H1 (cell line): Measurements from ENCODE around the gene SVOPL. TPM values are rescaled to one million over a fixed set of nuclear protein-coding genes. Genes with fewer than 3 reads are reported as not detected.

Source experiments
- CTCF ChIA-PET: fragments of 300-600 bp; sonication (Branson Sonifier 250); formaldehyde crosslinking; loops from one replicate; lab custom pipeline; 2021; ENCODE audit not compliant: partially characterized antibody; lab: Charles Lee
- POLR2A ChIA-PET: fragments of 300-600 bp; sonication (Branson Sonifier 250); formaldehyde crosslinking; loops from one replicate; lab custom pipeline; 2021; ENCODE audit warnings: inconsistent platforms; ENCODE audit not compliant: partially characterized antibody; lab: Charles Lee
- DNase-seq, 2 experiments: peaks; one replicate each; pipeline versions ENCODE4 v3.0.0 to v3.0.0-alpha.2; 2010 to 2022; ENCODE audit warnings: low spot score in 2 of 2, low read depth in 1 of 2, mixed read lengths in 1 of 2
- FAIRE-seq: peaks from 2 replicates; lab custom pipeline; 2011; peaks lifted over from hg19 to GRCh38; lab: Jason Lieb, UNC
- H2AFZ ChIP-seq: 2 replicates; pipeline ENCODE4 v1.8.1; 2012; ENCODE audit warnings: low read length, inconsistent platforms
- H2AK5ac ChIP-seq: 2 replicates; pipeline ENCODE4 v1.6.1; 2013; ENCODE audit warnings: low read depth, low read length
- H2BK120ac ChIP-seq: replicated peaks from 2 replicates; pipeline ENCODE3; 2013; ENCODE audit warnings: low read depth, low read length, inconsistent platforms
- H2BK12ac ChIP-seq: 2 replicates; pipeline ENCODE4 v1.6.1; 2013; ENCODE audit warnings: low read depth, low read length
- H2BK15ac ChIP-seq: 2 replicates; pipeline ENCODE4 v1.6.1; 2013; ENCODE audit warnings: low read length
- H2BK20ac ChIP-seq: 2 replicates; pipeline ENCODE4 v1.6.1; 2013; ENCODE audit warnings: low read length
- H2BK5ac ChIP-seq: 2 replicates; pipeline ENCODE4 v1.6.1; 2013; ENCODE audit warnings: low read depth, low read length
- H3K14ac ChIP-seq: 2 replicates; pipeline ENCODE4 v1.6.1; 2013; ENCODE audit warnings: inconsistent platforms; ENCODE audit not compliant: insufficient read length
- H3K18ac ChIP-seq: 2 replicates; pipeline ENCODE4 v1.6.1; 2013; ENCODE audit warnings: low read length; ENCODE audit errors: extremely low read depth
- H3K23ac ChIP-seq: 2 replicates; pipeline ENCODE4 v1.6.1; 2013; ENCODE audit warnings: inconsistent platforms; ENCODE audit not compliant: insufficient read length
- H3K23me2 ChIP-seq: 2 replicates; pipeline ENCODE4 v1.6.1; 2013; ENCODE audit warnings: low read depth, low read length
- H3K27ac ChIP-seq: 2 replicates; pipeline ENCODE4 v1.6.1; 2011; ENCODE audit warnings: low read depth, low read length, inconsistent platforms
- H3K27me3 ChIP-seq, 4 experiments: replicated peaks in 1 of 4; 1 replicate in 1 of 4; 2 replicates in 3 of 4; pipeline versions ENCODE4 v1.6.1 to v1.8.1; 2011 to 2013; ENCODE audit warnings: low read length in 3 of 4, mild to moderate bottlenecking in 3 of 4, inconsistent platforms in 2 of 4, mixed read lengths in 2 of 4, moderate library complexity in 1 of 4; ENCODE audit not compliant: control insufficient read depth in 3 of 4, insufficient read depth in 3 of 4; ENCODE audit errors: extremely low read depth in 1 of 4
- H3K36me3 ChIP-seq, 4 experiments: 2 replicates each; pipeline versions ENCODE4 v1.6.1 to v1.8.1; 2011 to 2013; ENCODE audit warnings: mild to moderate bottlenecking in 4 of 4, low read length in 3 of 4, moderate library complexity in 2 of 4, control low read depth in 1 of 4, inconsistent platforms in 1 of 4; ENCODE audit not compliant: insufficient read depth in 4 of 4, control insufficient read depth in 2 of 4
- H3K4ac ChIP-seq: replicated peaks from 2 replicates; pipeline ENCODE3; 2013; ENCODE audit warnings: low read length, low read depth, mixed read lengths, inconsistent platforms; ENCODE audit not compliant: insufficient read length
- H3K4me1 ChIP-seq, 4 experiments: replicated peaks in 1 of 4; 1 replicate in 1 of 4; 2 replicates in 3 of 4; pipeline versions ENCODE4 v1.6.1 to v1.8.1; 2011 to 2013; ENCODE audit warnings: low read length in 3 of 4, inconsistent platforms in 2 of 4, mixed read lengths in 1 of 4; ENCODE audit not compliant: insufficient read depth in 4 of 4, control insufficient read depth in 3 of 4
- H3K4me2 ChIP-seq, 2 experiments: 2 replicates each; pipeline versions ENCODE4 v1.6.1 to v1.8.1; 2011 to 2013; ENCODE audit warnings: low read depth in 2 of 2, low read length in 2 of 2, control low read depth in 1 of 2, inconsistent platforms in 1 of 2, mild to moderate bottlenecking in 1 of 2; ENCODE audit not compliant: insufficient read depth in 1 of 2
- H3K4me3 ChIP-seq, 4 experiments: fragments of 200-600, 300-600 bp in 1 of 4; sonication (generic), shearing (Covaris generic), sonication (Bioruptor Twin) in 1 of 4; 2 replicates each; pipeline versions ENCODE4 v1.5.1 to v1.8.1; 2011 to 2016; ENCODE audit warnings: low read length in 4 of 4, low read depth in 3 of 4, control low read depth in 2 of 4, inconsistent platforms in 2 of 4, mild to moderate bottlenecking in 2 of 4, mixed read lengths in 1 of 4, moderate library complexity in 1 of 4; ENCODE audit not compliant: insufficient read depth in 2 of 4; ENCODE audit errors: extremely low read depth in 1 of 4
- H3K56ac ChIP-seq: replicated peaks from 2 replicates; pipeline ENCODE3; 2013; ENCODE audit warnings: low read depth, mild to moderate bottlenecking, mixed read lengths, low read length, inconsistent platforms; ENCODE audit not compliant: insufficient read length
- H3K79me1 ChIP-seq: 2 replicates; pipeline ENCODE4 v1.6.1; 2013; ENCODE audit warnings: low read depth, low read length, control low read depth
- H3K79me2 ChIP-seq, 2 experiments: 2 replicates each; pipeline versions ENCODE4 v1.6.1 to v1.8.1; 2012 to 2013; ENCODE audit warnings: low read length in 2 of 2, mild to moderate bottlenecking in 2 of 2, inconsistent platforms in 1 of 2; ENCODE audit not compliant: insufficient read depth in 2 of 2, control insufficient read depth in 1 of 2
- H3K9ac ChIP-seq, 4 experiments: replicated peaks in 1 of 4; 1 replicate in 1 of 4; 2 replicates in 3 of 4; pipeline versions ENCODE4 v1.6.1 to v1.8.1; 2011 to 2013; ENCODE audit warnings: low read depth in 3 of 4, low read length in 3 of 4, control low read depth in 2 of 4, mild to moderate bottlenecking in 2 of 4, moderate library complexity in 2 of 4, inconsistent platforms in 1 of 4; ENCODE audit errors: extremely low read depth in 1 of 4
- H3K9me3 ChIP-seq, 2 experiments: 2 replicates each; pipeline versions ENCODE4 v1.6.1 to v1.8.1; 2012 to 2013; ENCODE audit warnings: mild to moderate bottlenecking in 2 of 2, moderate library complexity in 2 of 2, control low read depth in 1 of 2, inconsistent platforms in 1 of 2, low read depth in 1 of 2, low read length in 1 of 2, mixed read lengths in 1 of 2; ENCODE audit not compliant: insufficient read depth in 2 of 2
- H4K20me1 ChIP-seq, 2 experiments: replicated peaks in 1 of 2; 2 replicates each; pipeline versions ENCODE3 to v1.8.1; 2011 to 2013; ENCODE audit warnings: inconsistent platforms in 2 of 2, low read length in 2 of 2, mild to moderate bottlenecking in 1 of 2; ENCODE audit not compliant: insufficient read depth in 2 of 2, control insufficient read depth in 1 of 2
- H4K5ac ChIP-seq: 2 replicates; pipeline ENCODE4 v1.6.1; 2013; ENCODE audit warnings: low read length, low read depth, mixed read lengths, inconsistent platforms; ENCODE audit not compliant: insufficient read length
- H4K8ac ChIP-seq: 2 replicates; pipeline ENCODE4 v1.8.0; 2013; ENCODE audit warnings: mild to moderate bottlenecking, moderate library complexity, low read length, inconsistent platforms; ENCODE audit not compliant: insufficient read depth; ENCODE audit errors: extremely low read depth
- H4K91ac ChIP-seq: replicated peaks from 2 replicates; pipeline ENCODE3; 2013; ENCODE audit warnings: low read length, mixed read lengths, inconsistent platforms; ENCODE audit not compliant: insufficient read length
- CEBPB ChIP-seq: IDR thresholded peaks from 2 replicates; pipeline ENCODE4 v1.6.1; 2012; ENCODE audit warnings: low read depth, low read length
- KDM4A ChIP-seq: IDR thresholded peaks from one replicate; pipeline ENCODE4 v1.7.1; 2012; ENCODE audit warnings: low read depth, mild to moderate bottlenecking, moderate library complexity, low read length, inconsistent platforms; ENCODE audit not compliant: severe bottlenecking
- NANOG ChIP-seq: IDR thresholded peaks from 2 replicates; pipeline ENCODE4 v1.6.1; 2011; ENCODE audit warnings: low read length, low read depth, mild to moderate bottlenecking, inconsistent platforms; ENCODE audit not compliant: insufficient read depth, poor library complexity, severe bottlenecking
- NRF1 ChIP-seq: IDR thresholded peaks from 2 replicates; pipeline ENCODE4 v1.6.1; 2011; ENCODE audit warnings: mild to moderate bottlenecking, low read depth, low read length, improper control_type of control experiment
- POLR2A ChIP-seq, 2 experiments: IDR thresholded peaks; 1 replicate in 1 of 2; 2 replicates in 1 of 2; pipeline ENCODE4 v1.6.1; 2011; ENCODE audit warnings: low read depth in 2 of 2, low read length in 2 of 2, mild to moderate bottlenecking in 2 of 2; ENCODE audit errors: control extremely low read depth in 1 of 2
- POLR2AphosphoS5 ChIP-seq: IDR thresholded peaks from 2 replicates; pipeline ENCODE4 v1.6.1; 2011; ENCODE audit warnings: low read depth, low read length
- POU5F1 ChIP-seq: IDR thresholded peaks from 2 replicates; pipeline ENCODE4 v1.6.1; 2011; ENCODE audit warnings: low read depth, mild to moderate bottlenecking, low read length, moderate library complexity
- RAD21 ChIP-seq, 2 experiments: IDR thresholded peaks in 1 of 2; conservative IDR thresholded peaks in 1 of 2; 2 replicates each; pipeline ENCODE4 v1.6.1; 2011; ENCODE audit warnings: low read depth in 2 of 2, low read length in 2 of 2, improper control_type of control experiment in 1 of 2, inconsistent platforms in 1 of 2, mild to moderate bottlenecking in 1 of 2, moderate library complexity in 1 of 2
- RXRA ChIP-seq: IDR thresholded peaks from 2 replicates; pipeline ENCODE4 v1.6.1; 2011; ENCODE audit warnings: low read depth, mild to moderate bottlenecking, low read length, moderate library complexity; ENCODE audit not compliant: insufficient read depth
- SAP30 ChIP-seq: fragments of 300-600 bp; sonication (generic); IDR thresholded peaks from 2 replicates; pipeline ENCODE4 v1.7.1; 2012; ENCODE audit warnings: low read length, moderate library complexity, mild to moderate bottlenecking, inconsistent platforms; ENCODE audit not compliant: insufficient read depth, insufficient replicate concordance
- SIRT6 ChIP-seq: IDR thresholded peaks from one replicate; pipeline ENCODE4 v1.7.1; 2012; ENCODE audit warnings: low read length, inconsistent platforms
- SP1 ChIP-seq: IDR thresholded peaks from 2 replicates; pipeline ENCODE4 v1.6.1; 2011; ENCODE audit warnings: low read depth, low read length
- SP4 ChIP-seq: IDR thresholded peaks from 2 replicates; pipeline ENCODE4 v1.6.1; 2012; ENCODE audit warnings: low read length, inconsistent platforms
- SRF ChIP-seq: IDR thresholded peaks from 2 replicates; pipeline ENCODE4 v1.6.1; 2011; ENCODE audit warnings: mild to moderate bottlenecking, low read depth, low read length, moderate library complexity
- TEAD4 ChIP-seq: IDR thresholded peaks from 2 replicates; pipeline ENCODE4 v1.6.1; 2012; ENCODE audit warnings: low read depth, low read length, inconsistent platforms, mixed read lengths
- WGBS, 2 experiments: shearing (Covaris generic) in 1 of 2; methylation state at CpG; one replicate each; pipeline versions ENCODE4 v1.1.6 to v1.1.7; 2013 to 2015; ENCODE audit warnings: low lambda C conversion rate in 2 of 2, mixed read lengths in 2 of 2, inconsistent platforms in 1 of 2, low coverage in 1 of 2, missing lambda C conversion rate in 1 of 2; ENCODE audit not compliant: insufficient replicate concordance in 2 of 2, insufficient coverage in 1 of 2, insufficient read length in 1 of 2; ENCODE audit errors: extremely low coverage in 1 of 2, missing lambda C conversion rate in 1 of 2; 5-methylcytosine and 5-hydroxymethylcytosine counted together
- polyA plus RNA-seq, 7 experiments: library from polyadenylated mRNA; depleted of rRNA in 3 of 7; stranded (reverse) in 5 of 7; unstranded in 2 of 7; fragments of >200 nt in 5 of 7; fragments of 200-250 nt in 2 of 7; gene quantifications; 1 replicate in 5 of 7; 2 replicates in 1 of 7; 4 replicates in 1 of 7; pipeline versions ENCODE4 v1.2.1 to v1.2.3, GENCODE V29; 2011 to 2013; ENCODE audit warnings: missing spikeins in 2 of 7, mixed read lengths in 2 of 7
- total RNA-seq: library from RNA; stranded (reverse); fragmentation: NEBNext Ultra II Directional; extraction: Animal tissue kit (Norgen Biotek cat#: 25700); gene quantifications from 2 replicates; pipeline ENCODE4 v1.2.1, GENCODE V29; 2021

The SVOPL gene
- total and polyA plus RNA-seq, 2 of the 8 experiments (the other 6 are each of a cell fraction or from before 2014, with no cell fraction given), result 1.1 to 1.4 TPM

GRCh38 chr7:138668229-138668596, 32.9 kb downstream of the SVOPL start:
- H3K4me1 ChIP-seq, result peaks cover 7 to 27% (median 16%) of the 10 kb centered on the region in 4 experiments; a peak in 6 of 7 replicates
- H3K56ac ChIP-seq, result no peak overlapping the region
- H3K18ac ChIP-seq, result peak overlapping the region; percentile 67; the same call in 1 of the 2 replicates
- no peak overlapping the region for H3K4ac ChIP-seq
- no peak overlapping the region for H4K8ac ChIP-seq
- no peaks in the 10 kb centered on the region for H3K27me3 ChIP-seq
- 0 out of 2 replicates have a peak overlapping the region, but pooled peaks have one; percentile 36 for H2BK5ac ChIP-seq
- peak overlapping the region; percentile 84; the same call in 1 of the 2 replicates for H2AK5ac ChIP-seq
- no peak overlapping the region for H2BK12ac ChIP-seq
- no peak overlapping the region; the same call in 1 of the 2 replicates for H2BK20ac ChIP-seq
- no peak overlapping the region for H3K14ac ChIP-seq
- ChIA-PET POLR2A (no interaction called here), CTCF (interaction anchor here (0.8 to 1.5 kb wide), 3 partner anchors 9 to 71 kb away, joined by 3 read pairs; no protein-coding TSS in a partner anchor)
- no peak overlapping the region for H4K5ac ChIP-seq
- peak; percentile 77 for TF ChIP-seq CEBPB
- TF ChIP-seq RXRA, result no peak
- no peak for TF ChIP-seq RAD21 (IDR thresholded peaks at IDR 0.05 in 1 of 2, conservative IDR thresholded peaks at IDR 0.05 in 1 of 2; ENCODE audit: low read depth in 2 of 2, low read length in 2 of 2)
- no peak for TF ChIP-seq NANOG
- peak; percentile 76 for TF ChIP-seq POU5F1
- TF ChIP-seq TEAD4, result peak; percentile 59; the same call in 1 of the 2 replicates
- TF ChIP-seq POLR2AphosphoS5, result no peak
- no peak for TF ChIP-seq NRF1
- TF ChIP-seq SRF, result no peak
- no peak for TF ChIP-seq SAP30
- TF ChIP-seq SIRT6, result no peak
- TF ChIP-seq SP1, result peak; percentile 41; the same call in 1 of the 2 replicates
- TF ChIP-seq SP4, result no peak
- TF ChIP-seq POLR2A (IDR thresholded peaks at IDR 0.05; ENCODE audit: control extremely low read depth in 1 of 2, low read depth in 2 of 2, low read length in 2 of 2), result no peak
- no peak for TF ChIP-seq KDM4A
- FAIRE-seq (peak; percentile 58), DNase-seq (no peak)
- no peaks in the 10 kb centered on the region for H3K36me3 ChIP-seq
- H3K4me3 ChIP-seq, result peak overlapping the region in 1 of 4 experiments; percentile 30; a peak in 1 of 8 replicates
- WGBS, 2 experiments, result 11% methylated on average over 2 of the region's 2 CpGs; no CpG with 5 or more reads in 1 of the 2 experiments
- no peak overlapping the region for H3K23ac ChIP-seq
- H4K91ac ChIP-seq, result no peak overlapping the region
- peaks cover 0 to 4% of the 10 kb centered on the region in 2 experiments; a peak in 1 of 4 replicates for H3K9me3 ChIP-seq
- H3K79me1 ChIP-seq, result no peaks in the 10 kb centered on the region
- no peak overlapping the region for H3K27ac ChIP-seq
- no peak overlapping the region for H3K9ac ChIP-seq
- H2AFZ ChIP-seq, result no peak overlapping the region
- H4K20me1 ChIP-seq, result no peaks in the 10 kb centered on the region
- no peaks in the 10 kb centered on the region for H3K79me2 ChIP-seq
- no peaks in the 10 kb centered on the region; the same call in 1 of the 2 replicates for H3K23me2 ChIP-seq
- peak overlapping the region; percentile 34 for H2BK120ac ChIP-seq
- H3K4me2 ChIP-seq, result peak overlapping the region; percentile 35 to 45; a peak in 3 of 4 replicates
- no peak overlapping the region for H2BK15ac ChIP-seq
